Activated T-cell treated with anti-CD3 and anti-CD28 coated beads for 24 hours (primary cell): ENCODE data around the gene MRGPRG.
"Not testable (repeated sequence)": the region's sequence is repeated elsewhere in the genome, so short reads cannot be mapped to it uniquely, and the experiment has no call there.

Experiments used
- DNase-seq: peaks from one replicate; pipeline ENCODE4 v3.0.0-alpha.2; 2020; ENCODE audit warnings: low read depth

Gene MRGPRG

DNA sequence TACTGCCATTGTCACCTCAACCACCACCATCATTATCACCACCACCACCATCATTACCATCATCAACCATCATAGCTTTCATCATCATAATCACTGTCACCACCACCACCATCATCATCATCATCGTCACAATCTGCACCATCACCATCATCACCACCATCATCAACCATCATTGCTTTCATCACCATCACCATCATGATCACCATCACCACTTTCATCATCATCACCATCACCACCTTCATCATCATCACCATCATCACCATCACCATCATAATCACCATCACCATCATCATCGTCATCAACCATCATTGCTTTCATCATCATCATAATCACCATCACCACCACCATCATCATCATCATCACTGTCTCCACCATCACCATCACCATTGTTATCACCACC is 44.8 kb downstream of the MRGPRG start:
- no peak for DNase-seq

DNA sequence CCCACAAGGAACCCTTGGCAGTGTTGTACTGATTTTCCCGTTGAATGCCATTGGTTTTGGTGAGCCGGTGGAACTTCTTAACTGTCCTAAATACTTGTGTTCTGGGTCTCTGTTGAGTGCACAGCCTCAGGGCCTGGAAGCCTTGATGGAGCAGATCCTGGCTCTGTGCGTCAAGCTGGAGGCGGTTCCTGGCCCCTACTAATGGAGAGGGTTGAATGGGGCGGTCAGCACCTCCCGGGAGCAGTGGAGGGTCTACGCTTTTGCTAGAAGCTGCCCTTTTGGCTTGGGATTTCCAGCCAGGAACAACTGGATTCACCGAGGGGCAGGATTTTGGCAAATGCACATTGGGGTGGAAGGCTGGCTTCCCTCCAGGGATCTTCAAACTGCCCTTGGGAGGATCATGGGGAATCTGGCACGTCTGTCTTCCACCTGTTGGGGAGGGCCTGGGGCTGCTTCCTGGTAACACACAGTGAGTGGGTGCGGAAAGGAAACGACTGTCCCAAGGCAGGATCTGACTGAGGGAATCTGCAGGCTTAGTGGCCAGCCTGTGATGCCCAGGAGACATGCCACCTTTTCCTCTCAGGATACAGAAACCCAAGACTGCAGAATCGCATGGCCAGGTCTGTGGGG is 46.6 kb downstream of the MRGPRG start:
- DNase-seq = no peak

DNA sequence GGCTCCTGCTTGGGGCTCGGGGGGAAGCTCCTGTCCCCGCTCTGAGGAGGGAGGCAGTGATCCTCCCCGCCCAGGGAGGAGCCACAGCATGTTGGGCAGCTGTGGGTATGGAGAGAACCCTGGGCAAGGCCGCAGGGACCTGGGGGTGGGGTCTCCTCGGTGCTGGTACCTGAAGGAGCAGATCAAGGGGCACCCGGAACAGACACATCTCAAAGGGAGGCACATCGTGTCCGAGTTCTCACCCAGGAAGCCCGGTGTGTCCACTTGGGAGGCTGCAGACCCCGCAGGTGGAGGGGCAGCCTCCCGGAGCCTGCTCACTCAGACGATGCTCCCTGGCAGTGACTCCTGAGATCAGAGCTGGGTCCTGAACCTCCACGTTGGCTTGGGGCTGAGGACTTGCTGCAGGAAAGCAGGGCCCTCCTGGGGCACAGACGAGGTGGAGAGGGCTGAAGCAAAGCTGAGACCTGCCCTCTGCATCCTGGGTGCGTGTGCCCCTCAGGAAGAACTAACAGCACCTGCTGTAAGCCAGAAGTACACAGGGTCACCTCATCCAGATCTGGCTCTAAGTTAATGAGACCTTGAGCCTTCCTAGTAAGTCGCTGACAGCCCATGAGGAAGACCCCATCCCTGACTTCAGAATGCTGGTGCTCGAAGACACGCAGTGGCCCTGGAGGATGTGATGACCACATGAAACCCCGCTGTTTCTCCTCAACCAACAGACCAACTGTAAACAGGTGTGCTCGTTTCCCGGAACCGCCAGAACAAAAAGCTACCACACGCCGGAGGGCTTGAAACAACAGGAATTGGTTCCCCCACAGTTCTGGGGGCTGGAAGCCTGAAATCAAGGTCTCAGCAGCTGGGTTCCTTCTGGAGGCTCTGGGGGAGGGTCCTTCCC is 47.6 kb downstream of the MRGPRG start:
- DNase-seq = no peak

DNA sequence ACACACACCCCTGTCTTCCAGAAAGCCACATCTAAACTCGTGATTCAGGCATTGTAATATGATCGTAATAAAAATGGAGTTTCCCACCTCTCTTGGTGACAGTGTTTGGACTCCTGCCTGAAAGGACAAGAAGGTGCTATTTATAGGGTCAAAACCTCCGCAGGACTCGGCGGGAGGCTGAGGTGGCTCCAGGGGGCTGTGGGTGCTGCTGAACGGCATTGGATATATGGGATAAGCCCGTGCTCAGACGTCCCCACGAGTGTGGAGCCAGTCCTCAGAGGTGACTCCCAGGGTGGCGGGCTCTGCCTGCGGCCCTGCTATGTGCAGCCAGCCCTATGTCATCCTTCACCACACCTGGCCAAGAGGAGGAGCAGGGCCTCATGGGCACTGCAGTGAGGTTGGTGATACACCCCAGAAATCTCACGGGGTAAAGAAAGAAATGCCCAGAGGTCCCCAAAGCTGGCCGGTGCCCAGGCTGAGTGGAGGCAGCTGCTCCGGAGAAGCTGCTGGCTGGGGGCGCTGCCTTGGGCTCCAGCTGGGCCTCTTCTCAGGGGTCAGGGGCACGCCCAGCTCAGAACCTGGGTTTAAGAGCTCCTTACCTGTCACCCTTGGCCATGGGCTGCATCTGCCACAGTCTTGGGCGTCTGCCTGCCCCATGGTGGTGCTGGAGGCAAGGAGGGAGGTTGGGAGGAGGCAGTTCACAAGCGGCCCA is 48.4 kb downstream of the MRGPRG start:
- no peak for DNase-seq

- no peak for DNase-seq
Measured at GRCh38 chr11:3169255-3170043, 49.2 kb downstream of the MRGPRG start.

- not testable (repeated sequence) for DNase-seq
Measured at GRCh38 chr11:3168742-3169254, 49.8 kb downstream of the MRGPRG start.
